A549 (cell line): ENCODE data around the gene ATG9A.

Experiments
- CHD2 ChIP-seq: fragments of 150-350 bp; IDR thresholded peaks from 2 replicates; pipeline ENCODE4 v1.6.1; 2014; ENCODE audit warnings: low read length; ENCODE audit not compliant: partially characterized antibody
- EP300 ChIP-seq, 2 experiments: fragments of >200 bp; sonication (Bioruptor Twin); formaldehyde crosslinking; IDR thresholded peaks; 2 replicates in 1 of 2; 3 replicates in 1 of 2; pipeline ENCODE4 v1.6.1; 2016 to 2017
- ESRRA ChIP-seq: fragments of 150-350 bp; IDR thresholded peaks from 2 replicates; pipeline ENCODE4 v1.6.1; 2014; ENCODE audit warnings: mild to moderate bottlenecking, low read length, borderline replicate concordance
- HDAC2 ChIP-seq: fragments of 200-600 bp; sonication (generic); IDR thresholded peaks from 2 replicates; pipeline ENCODE4 v1.6.1; 2016
- KDM1A ChIP-seq: fragments of 200-600 bp; sonication (generic); IDR thresholded peaks from 2 replicates; pipeline ENCODE4 v1.6.1; 2016; ENCODE audit warnings: low read depth, mild to moderate bottlenecking
- MYC ChIP-seq: IDR thresholded peaks from 2 replicates; pipeline ENCODE4 v1.6.1; 2012; ENCODE audit warnings: mild to moderate bottlenecking, inconsistent platforms, low read length, improper control_type of control experiment, borderline replicate concordance
- POLR2A ChIP-seq: IDR thresholded peaks from 2 replicates; pipeline ENCODE4 v1.6.1; 2012; ENCODE audit warnings: mild to moderate bottlenecking, low read length
- RAD21 ChIP-seq, 2 experiments: fragments of >200 bp in 1 of 2; sonication (Bioruptor Twin) in 1 of 2; formaldehyde crosslinking in 1 of 2; IDR thresholded peaks in 1 of 2; conservative IDR thresholded peaks in 1 of 2; 2 replicates in 1 of 2; 3 replicates in 1 of 2; pipeline ENCODE4 v1.6.1; 2012 to 2018; ENCODE audit warnings: inconsistent platforms in 1 of 2
- TF ChIP-seq, protein P1 (sequence below): fragments of >200 bp; sonication (Bioruptor Twin); formaldehyde crosslinking; IDR thresholded peaks from 3 replicates; pipeline ENCODE4 v1.5.1; 2016
- TF ChIP-seq, protein P2 (sequence below): IDR thresholded peaks from 2 replicates; pipeline ENCODE4 v1.6.1; 2012; ENCODE audit warnings: low read depth, borderline replicate concordance
- TF ChIP-seq, protein P3 (sequence below): fragments of 250-450 bp; sonication (Bioruptor Pico); IDR thresholded peaks from 2 replicates; pipeline ENCODE4 v1.5.0; 2020; ENCODE audit warnings: low read depth, mild to moderate bottlenecking, moderate library complexity
- TF ChIP-seq, protein P4 (sequence below): IDR thresholded peaks from 2 replicates; pipeline ENCODE4 v1.6.1; 2012
- TF ChIP-seq, protein P5 (sequence below): fragments of 250-450 bp; sonication (Bioruptor Pico); IDR thresholded peaks from 2 replicates; pipeline ENCODE4 v1.5.0; 2021; ENCODE audit warnings: mild to moderate bottlenecking, moderate library complexity, borderline replicate concordance
- TF ChIP-seq, protein P6 (sequence below): fragments of 450-650 bp; IDR thresholded peaks from 2 replicates; pipeline ENCODE4 v1.6.1; 2014; ENCODE audit warnings: antibody characterized with exemption

DNA sequence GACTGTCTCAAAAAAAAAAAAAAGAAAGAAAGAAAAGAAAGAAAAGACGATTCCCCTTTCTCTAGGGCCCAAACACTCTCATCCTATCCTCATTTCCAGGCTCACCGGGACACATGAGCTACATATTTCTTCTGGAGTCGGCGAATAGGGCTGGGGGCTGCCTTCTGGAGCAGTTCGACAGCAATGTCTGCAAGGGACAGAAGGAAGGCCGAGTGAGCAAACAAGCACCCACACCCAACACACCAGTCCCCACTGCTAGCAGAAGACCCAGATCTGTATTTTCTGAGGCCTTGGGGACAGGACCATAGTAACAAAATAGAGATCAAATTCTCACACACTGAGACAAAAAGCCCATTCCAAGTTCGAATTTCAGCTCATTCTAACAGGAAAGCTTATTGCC is 54.0 kb downstream of the ATG9A start:
- TF ChIP-seq, protein P1, sequence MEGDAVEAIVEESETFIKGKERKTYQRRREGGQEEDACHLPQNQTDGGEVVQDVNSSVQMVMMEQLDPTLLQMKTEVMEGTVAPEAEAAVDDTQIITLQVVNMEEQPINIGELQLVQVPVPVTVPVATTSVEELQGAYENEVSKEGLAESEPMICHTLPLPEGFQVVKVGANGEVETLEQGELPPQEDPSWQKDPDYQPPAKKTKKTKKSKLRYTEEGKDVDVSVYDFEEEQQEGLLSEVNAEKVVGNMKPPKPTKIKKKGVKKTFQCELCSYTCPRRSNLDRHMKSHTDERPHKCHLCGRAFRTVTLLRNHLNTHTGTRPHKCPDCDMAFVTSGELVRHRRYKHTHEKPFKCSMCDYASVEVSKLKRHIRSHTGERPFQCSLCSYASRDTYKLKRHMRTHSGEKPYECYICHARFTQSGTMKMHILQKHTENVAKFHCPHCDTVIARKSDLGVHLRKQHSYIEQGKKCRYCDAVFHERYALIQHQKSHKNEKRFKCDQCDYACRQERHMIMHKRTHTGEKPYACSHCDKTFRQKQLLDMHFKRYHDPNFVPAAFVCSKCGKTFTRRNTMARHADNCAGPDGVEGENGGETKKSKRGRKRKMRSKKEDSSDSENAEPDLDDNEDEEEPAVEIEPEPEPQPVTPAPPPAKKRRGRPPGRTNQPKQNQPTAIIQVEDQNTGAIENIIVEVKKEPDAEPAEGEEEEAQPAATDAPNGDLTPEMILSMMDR = no peak
- TF ChIP-seq KDM1A (no peak), CHD2 (no peak), EP300 (IDR thresholded peaks at IDR 0.05) (no peak), MYC (no peak), POLR2A (no peak), HDAC2 (no peak), ESRRA (no peak), RAD21 (conservative IDR thresholded peaks at IDR 0.05 in 1 of 2, IDR thresholded peaks at IDR 0.05 in 1 of 2) (no peak)
- TF ChIP-seq, protein P2, sequence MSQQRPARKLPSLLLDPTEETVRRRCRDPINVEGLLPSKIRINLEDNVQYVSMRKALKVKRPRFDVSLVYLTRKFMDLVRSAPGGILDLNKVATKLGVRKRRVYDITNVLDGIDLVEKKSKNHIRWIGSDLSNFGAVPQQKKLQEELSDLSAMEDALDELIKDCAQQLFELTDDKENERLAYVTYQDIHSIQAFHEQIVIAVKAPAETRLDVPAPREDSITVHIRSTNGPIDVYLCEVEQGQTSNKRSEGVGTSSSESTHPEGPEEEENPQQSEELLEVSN = no peak
- TF ChIP-seq, protein P3, sequence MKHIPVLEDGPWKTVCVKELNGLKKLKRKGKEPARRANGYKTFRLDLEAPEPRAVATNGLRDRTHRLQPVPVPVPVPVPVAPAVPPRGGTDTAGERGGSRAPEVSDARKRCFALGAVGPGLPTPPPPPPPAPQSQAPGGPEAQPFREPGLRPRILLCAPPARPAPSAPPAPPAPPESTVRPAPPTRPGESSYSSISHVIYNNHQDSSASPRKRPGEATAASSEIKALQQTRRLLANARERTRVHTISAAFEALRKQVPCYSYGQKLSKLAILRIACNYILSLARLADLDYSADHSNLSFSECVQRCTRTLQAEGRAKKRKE (CRISPR knock-in tag) = no peak
- TF ChIP-seq, protein P4, sequence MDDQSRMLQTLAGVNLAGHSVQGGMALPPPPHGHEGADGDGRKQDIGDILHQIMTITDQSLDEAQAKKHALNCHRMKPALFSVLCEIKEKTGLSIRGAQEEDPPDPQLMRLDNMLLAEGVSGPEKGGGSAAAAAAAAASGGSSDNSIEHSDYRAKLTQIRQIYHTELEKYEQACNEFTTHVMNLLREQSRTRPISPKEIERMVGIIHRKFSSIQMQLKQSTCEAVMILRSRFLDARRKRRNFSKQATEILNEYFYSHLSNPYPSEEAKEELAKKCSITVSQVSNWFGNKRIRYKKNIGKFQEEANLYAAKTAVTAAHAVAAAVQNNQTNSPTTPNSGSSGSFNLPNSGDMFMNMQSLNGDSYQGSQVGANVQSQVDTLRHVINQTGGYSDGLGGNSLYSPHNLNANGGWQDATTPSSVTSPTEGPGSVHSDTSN = no peak
- TF ChIP-seq, protein P5, sequence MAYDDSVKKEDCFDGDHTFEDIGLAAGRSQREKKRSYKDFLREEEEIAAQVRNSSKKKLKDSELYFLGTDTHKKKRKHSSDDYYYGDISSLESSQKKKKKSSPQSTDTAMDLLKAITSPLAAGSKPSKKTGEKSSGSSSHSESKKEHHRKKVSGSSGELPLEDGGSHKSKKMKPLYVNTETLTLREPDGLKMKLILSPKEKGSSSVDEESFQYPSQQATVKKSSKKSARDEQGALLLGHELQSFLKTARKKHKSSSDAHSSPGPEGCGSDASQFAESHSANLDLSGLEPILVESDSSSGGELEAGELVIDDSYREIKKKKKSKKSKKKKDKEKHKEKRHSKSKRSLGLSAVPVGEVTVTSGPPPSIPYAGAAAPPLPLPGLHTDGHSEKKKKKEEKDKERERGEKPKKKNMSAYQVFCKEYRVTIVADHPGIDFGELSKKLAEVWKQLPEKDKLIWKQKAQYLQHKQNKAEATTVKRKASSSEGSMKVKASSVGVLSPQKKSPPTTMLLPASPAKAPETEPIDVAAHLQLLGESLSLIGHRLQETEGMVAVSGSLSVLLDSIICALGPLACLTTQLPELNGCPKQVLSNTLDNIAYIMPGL (CRISPR knock-in tag) = no peak
- TF ChIP-seq, protein P6, sequence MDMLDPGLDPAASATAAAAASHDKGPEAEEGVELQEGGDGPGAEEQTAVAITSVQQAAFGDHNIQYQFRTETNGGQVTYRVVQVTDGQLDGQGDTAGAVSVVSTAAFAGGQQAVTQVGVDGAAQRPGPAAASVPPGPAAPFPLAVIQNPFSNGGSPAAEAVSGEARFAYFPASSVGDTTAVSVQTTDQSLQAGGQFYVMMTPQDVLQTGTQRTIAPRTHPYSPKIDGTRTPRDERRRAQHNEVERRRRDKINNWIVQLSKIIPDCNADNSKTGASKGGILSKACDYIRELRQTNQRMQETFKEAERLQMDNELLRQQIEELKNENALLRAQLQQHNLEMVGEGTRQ = no peak
